SU-DHL-6 (cell line): ENCODE results near the gene ME1.

ENCODE experiments used
- EZH2phosphoT487 ChIP-seq: fragments of 200-600 bp; sonication (generic), shearing (Covaris generic); conservative IDR thresholded peaks from 2 replicates; pipeline ENCODE4 v1.6.1; 2018; ENCODE audit warnings: mild to moderate bottlenecking, antibody characterized with exemption, low read length, moderate library complexity, mixed read lengths
- TF ChIP-seq, protein P1 (sequence below): fragments of 200-600 bp; sonication (generic); IDR thresholded peaks from one replicate; pipeline ENCODE4 v1.5.1; 2017; ENCODE audit warnings: antibody characterized with exemption, mild to moderate bottlenecking, low read length, moderate library complexity; ENCODE audit not compliant: insufficient read depth, poor library complexity, severe bottlenecking

- TF ChIP-seq, protein P1, sequence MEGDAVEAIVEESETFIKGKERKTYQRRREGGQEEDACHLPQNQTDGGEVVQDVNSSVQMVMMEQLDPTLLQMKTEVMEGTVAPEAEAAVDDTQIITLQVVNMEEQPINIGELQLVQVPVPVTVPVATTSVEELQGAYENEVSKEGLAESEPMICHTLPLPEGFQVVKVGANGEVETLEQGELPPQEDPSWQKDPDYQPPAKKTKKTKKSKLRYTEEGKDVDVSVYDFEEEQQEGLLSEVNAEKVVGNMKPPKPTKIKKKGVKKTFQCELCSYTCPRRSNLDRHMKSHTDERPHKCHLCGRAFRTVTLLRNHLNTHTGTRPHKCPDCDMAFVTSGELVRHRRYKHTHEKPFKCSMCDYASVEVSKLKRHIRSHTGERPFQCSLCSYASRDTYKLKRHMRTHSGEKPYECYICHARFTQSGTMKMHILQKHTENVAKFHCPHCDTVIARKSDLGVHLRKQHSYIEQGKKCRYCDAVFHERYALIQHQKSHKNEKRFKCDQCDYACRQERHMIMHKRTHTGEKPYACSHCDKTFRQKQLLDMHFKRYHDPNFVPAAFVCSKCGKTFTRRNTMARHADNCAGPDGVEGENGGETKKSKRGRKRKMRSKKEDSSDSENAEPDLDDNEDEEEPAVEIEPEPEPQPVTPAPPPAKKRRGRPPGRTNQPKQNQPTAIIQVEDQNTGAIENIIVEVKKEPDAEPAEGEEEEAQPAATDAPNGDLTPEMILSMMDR, result no peak
- no peak for TF ChIP-seq EZH2phosphoT487
Observed at GRCh38 chr6:83199863-83200225, 231.0 kb downstream of the ME1 start.
